ENCODE results near the gene ARMC2. TPM values are rescaled to one million over a fixed set of nuclear protein-coding genes. Genes with fewer than 3 reads are reported as not detected.

ARMC2 gene
- total RNA-seq, 1 donor from 2014 or later = 5.2 TPM

DNA sequence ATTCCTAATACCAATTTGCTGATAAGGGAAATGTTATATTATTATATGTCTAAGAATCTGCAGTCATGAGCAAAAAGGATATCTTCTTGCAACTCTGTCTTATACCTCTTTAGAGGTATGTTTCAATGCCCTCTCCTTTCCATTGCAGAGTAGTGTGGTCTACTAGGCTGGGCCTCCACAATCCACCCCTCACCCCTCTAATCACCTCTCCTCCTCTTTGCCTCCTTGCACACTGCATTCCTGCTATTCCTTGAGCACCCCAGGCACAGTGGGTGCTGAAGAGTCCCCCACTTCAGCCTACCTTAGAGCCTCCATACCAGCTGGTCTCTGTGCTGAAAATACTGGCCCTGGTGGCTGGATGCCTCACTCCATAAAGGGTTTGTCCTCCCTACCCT lies 26.9 kb downstream of the ARMC2 start:
- DNase-seq (ENCODE audit: low read depth) = no peak
- Mint-ChIP-seq H3K36me3 (ENCODE audit: low read depth, unreplicated experiment) (peaks cover 21% of the 10 kb centered on the region), H3K27me3 (ENCODE audit: low read depth, unreplicated experiment) (no peaks in the 10 kb centered on the region), H3K27ac (ENCODE audit: unreplicated experiment) (no peak overlapping the region), H3K9me3 (ENCODE audit: unreplicated experiment) (peaks cover 4% of the 10 kb centered on the region), H3K4me3 (ENCODE audit: unreplicated experiment) (no peak overlapping the region), H3K4me1 (ENCODE audit: low read depth, unreplicated experiment) (peaks cover 5% of the 10 kb centered on the region)
- no peak for TF ChIP-seq EZH2 (IDR thresholded peaks at IDR 0.05; ENCODE audit: insufficient read depth, low read length)
- TF ChIP-seq, protein P1, sequence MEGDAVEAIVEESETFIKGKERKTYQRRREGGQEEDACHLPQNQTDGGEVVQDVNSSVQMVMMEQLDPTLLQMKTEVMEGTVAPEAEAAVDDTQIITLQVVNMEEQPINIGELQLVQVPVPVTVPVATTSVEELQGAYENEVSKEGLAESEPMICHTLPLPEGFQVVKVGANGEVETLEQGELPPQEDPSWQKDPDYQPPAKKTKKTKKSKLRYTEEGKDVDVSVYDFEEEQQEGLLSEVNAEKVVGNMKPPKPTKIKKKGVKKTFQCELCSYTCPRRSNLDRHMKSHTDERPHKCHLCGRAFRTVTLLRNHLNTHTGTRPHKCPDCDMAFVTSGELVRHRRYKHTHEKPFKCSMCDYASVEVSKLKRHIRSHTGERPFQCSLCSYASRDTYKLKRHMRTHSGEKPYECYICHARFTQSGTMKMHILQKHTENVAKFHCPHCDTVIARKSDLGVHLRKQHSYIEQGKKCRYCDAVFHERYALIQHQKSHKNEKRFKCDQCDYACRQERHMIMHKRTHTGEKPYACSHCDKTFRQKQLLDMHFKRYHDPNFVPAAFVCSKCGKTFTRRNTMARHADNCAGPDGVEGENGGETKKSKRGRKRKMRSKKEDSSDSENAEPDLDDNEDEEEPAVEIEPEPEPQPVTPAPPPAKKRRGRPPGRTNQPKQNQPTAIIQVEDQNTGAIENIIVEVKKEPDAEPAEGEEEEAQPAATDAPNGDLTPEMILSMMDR (IDR thresholded peaks at IDR 0.05; ENCODE audit: insufficient read depth, low read depth, low read length) = no peak
- Histone ChIP-seq H3K27ac (ENCODE audit: low read depth, low read length) (no peak overlapping the region), H3K27me3 (ENCODE audit: insufficient read depth, low read length) (no peaks in the 10 kb centered on the region), H3K9me3 (ENCODE audit: insufficient read depth, low read depth, low read length) (no peaks in the 10 kb centered on the region), H3K36me3 (ENCODE audit: insufficient read depth, low read length) (no peaks in the 10 kb centered on the region), H4K20me1 (ENCODE audit: insufficient read depth, low read length) (no peaks in the 10 kb centered on the region), H3K4me3 (ENCODE audit: insufficient read depth, low read depth, low read length) (no peak overlapping the region), H3K9ac (ENCODE audit: low read length) (no peak overlapping the region), H3K79me2 (ENCODE audit: insufficient read depth, low read length) (no peaks in the 10 kb centered on the region), H2AFZ (ENCODE audit: low read depth, low read length) (no peak overlapping the region), H3K4me2 (ENCODE audit: low read length) (no peak overlapping the region), H3K4me1 (ENCODE audit: insufficient read depth, low read length) (no peaks in the 10 kb centered on the region)
- no peak for FAIRE-seq

DNA sequence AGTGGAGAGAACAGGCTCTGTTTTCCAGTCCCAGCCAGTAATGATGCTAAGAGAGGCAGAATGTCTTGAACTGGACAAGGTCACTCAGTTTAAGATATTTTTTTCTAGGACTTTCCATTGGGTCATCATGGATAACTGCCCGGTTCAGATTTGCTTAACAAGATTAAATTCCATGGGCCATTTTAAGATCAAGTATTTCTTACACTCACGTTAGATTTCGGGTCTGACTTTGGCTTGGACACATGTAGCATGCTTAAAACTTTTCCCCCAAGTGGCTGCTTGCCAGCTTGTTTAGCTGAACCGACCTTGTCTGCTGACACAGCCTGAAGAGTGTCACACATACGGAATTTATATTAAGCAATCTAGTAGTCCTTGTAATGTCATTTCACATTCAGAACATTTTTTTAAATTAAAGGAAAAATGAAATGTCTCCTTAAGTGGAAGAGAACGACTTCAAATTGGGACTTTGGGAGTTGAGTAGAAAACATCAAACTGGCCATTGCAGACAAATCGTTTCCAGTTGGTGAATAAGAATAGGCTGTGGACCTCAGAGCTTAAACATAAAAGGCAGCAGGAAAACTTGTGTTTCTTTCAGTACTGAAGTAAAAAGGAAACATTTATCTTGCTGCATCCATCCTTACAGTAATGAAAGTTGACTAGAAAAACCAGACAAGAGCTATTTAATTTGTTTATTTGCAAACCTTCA lies 29.0 kb downstream of the ARMC2 start:
- H3K27ac ChIP-seq (ENCODE audit: low read depth, low read length) = no peak overlapping the region
- no peaks in the 10 kb centered on the region for H3K4me1 ChIP-seq (ENCODE audit: insufficient read depth, low read length)
- no peaks in the 10 kb centered on the region for H3K36me3 ChIP-seq (ENCODE audit: insufficient read depth, low read length)
- no peak overlapping the region for H3K4me2 ChIP-seq (ENCODE audit: low read length)
- H3K4me3 ChIP-seq (ENCODE audit: insufficient read depth, low read depth, low read length) = no peak overlapping the region
- DNase-seq (ENCODE audit: low read depth) (peak; percentile 45), FAIRE-seq (no peak)
- Mint-ChIP-seq H3K4me1 (ENCODE audit: low read depth, unreplicated experiment) (peaks cover 2% of the 10 kb centered on the region), H3K27ac (ENCODE audit: unreplicated experiment) (no peak overlapping the region), H3K27me3 (ENCODE audit: low read depth, unreplicated experiment) (no peaks in the 10 kb centered on the region), H3K9me3 (ENCODE audit: unreplicated experiment) (peaks cover 9% of the 10 kb centered on the region), H3K4me3 (ENCODE audit: unreplicated experiment) (no peak overlapping the region), H3K36me3 (ENCODE audit: low read depth, unreplicated experiment) (peaks cover 9% of the 10 kb centered on the region)
- H3K9ac ChIP-seq (ENCODE audit: low read length) = no peak overlapping the region
- H2AFZ ChIP-seq (ENCODE audit: low read depth, low read length) = no peak overlapping the region
- TF ChIP-seq, protein P1 (IDR thresholded peaks at IDR 0.05; ENCODE audit: insufficient read depth, low read depth, low read length) = no peak
- no peak for TF ChIP-seq EZH2 (IDR thresholded peaks at IDR 0.05; ENCODE audit: insufficient read depth, low read length)
- H3K9me3 ChIP-seq (ENCODE audit: insufficient read depth, low read depth, low read length) = no peaks in the 10 kb centered on the region
- H3K27me3 ChIP-seq (ENCODE audit: insufficient read depth, low read length) = no peaks in the 10 kb centered on the region
- no peaks in the 10 kb centered on the region for H3K79me2 ChIP-seq (ENCODE audit: insufficient read depth, low read length)
- no peaks in the 10 kb centered on the region for H4K20me1 ChIP-seq (ENCODE audit: insufficient read depth, low read length)

DNA sequence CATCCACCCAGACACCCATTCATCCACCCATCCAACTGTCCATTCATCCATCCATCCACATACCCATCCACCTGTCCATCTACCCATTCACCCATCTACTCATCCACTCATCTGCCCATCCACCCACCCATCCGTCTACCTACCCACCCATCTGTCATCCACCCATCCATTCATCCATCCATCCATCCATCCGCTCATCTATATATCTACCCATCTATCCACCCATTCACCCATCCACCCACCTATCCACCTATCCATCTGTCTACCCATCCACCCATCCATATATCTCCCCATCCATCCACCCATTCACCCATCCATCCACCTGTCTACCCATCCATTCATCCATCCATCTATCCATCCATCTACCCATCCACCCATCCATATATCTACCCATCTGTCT lies 30.7 kb downstream of the ARMC2 start:
- TF ChIP-seq, protein P1 (IDR thresholded peaks at IDR 0.05; ENCODE audit: insufficient read depth, low read depth, low read length) = no peak
- no peak for TF ChIP-seq EZH2 (IDR thresholded peaks at IDR 0.05; ENCODE audit: insufficient read depth, low read length)
- Histone ChIP-seq H3K9ac (ENCODE audit: low read length) (no peak overlapping the region), H3K4me1 (ENCODE audit: insufficient read depth, low read length) (no peaks in the 10 kb centered on the region), H3K79me2 (ENCODE audit: insufficient read depth, low read length) (no peaks in the 10 kb centered on the region), H3K36me3 (ENCODE audit: insufficient read depth, low read length) (no peaks in the 10 kb centered on the region), H4K20me1 (ENCODE audit: insufficient read depth, low read length) (no peaks in the 10 kb centered on the region), H3K9me3 (ENCODE audit: insufficient read depth, low read depth, low read length) (no peaks in the 10 kb centered on the region), H2AFZ (ENCODE audit: low read depth, low read length) (no peak overlapping the region), H3K27ac (ENCODE audit: low read depth, low read length) (no peak overlapping the region), H3K4me3 (ENCODE audit: insufficient read depth, low read depth, low read length) (no peak overlapping the region), H3K4me2 (ENCODE audit: low read length) (no peak overlapping the region), H3K27me3 (ENCODE audit: insufficient read depth, low read length) (no peaks in the 10 kb centered on the region)
- Mint-ChIP-seq H3K27ac (ENCODE audit: unreplicated experiment) (no peak overlapping the region), H3K9me3 (ENCODE audit: unreplicated experiment) (peaks cover 6% of the 10 kb centered on the region), H3K27me3 (ENCODE audit: low read depth, unreplicated experiment) (no peaks in the 10 kb centered on the region), H3K36me3 (ENCODE audit: low read depth, unreplicated experiment) (peaks cover 9% of the 10 kb centered on the region), H3K4me3 (ENCODE audit: unreplicated experiment) (no peak overlapping the region), H3K4me1 (ENCODE audit: low read depth, unreplicated experiment) (peaks cover 2% of the 10 kb centered on the region)
- DNase-seq (ENCODE audit: low read depth) = no peak
- no peak for FAIRE-seq
